Measurements from ENCODE around the gene SPEG.

SPEG gene

DNA sequence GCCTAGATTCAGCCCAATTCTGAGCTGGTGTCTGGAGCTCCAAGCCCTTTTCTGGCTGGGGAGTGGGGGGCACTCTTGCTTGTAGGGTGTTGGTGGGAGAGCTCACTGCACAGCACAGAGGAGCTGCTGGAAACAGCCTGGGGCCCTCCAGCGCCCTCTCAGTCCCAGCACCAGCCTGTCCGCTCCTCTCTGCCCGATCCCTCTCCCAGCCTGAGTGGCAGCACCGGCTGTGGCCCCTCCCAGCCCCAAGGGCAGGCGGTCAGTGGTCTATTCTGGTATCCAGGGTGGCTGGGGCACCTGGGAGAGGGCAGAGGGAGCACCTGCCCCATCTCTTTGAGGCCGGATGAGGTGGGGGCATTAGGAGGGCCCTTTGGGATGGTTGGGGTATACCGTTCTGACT is 29.7 kb upstream of the SPEG start:
- TF ChIP-seq TAF1 (IDR thresholded peaks at IDR 0.05; ENCODE audit: low read depth) (no peak), NFIC (IDR thresholded peaks at IDR 0.05) (no peak), ZBTB7A (IDR thresholded peaks at IDR 0.05; ENCODE audit: low read depth) (no peak), TCF12 (IDR thresholded peaks at IDR 0.05; ENCODE audit: low read depth) (no peak), EGR1 (IDR thresholded peaks at IDR 0.05) (no peak), EP300 (IDR thresholded peaks at IDR 0.05; ENCODE audit: borderline replicate concordance) (no peak), YY1 (IDR thresholded peaks at IDR 0.05; ENCODE audit: low read depth) (no peak), CREB1 (IDR thresholded peaks at IDR 0.05; ENCODE audit: low read depth) (no peak), FOXM1 (IDR thresholded peaks at IDR 0.05; ENCODE audit: borderline replicate concordance, low read depth) (no peak)
- TF ChIP-seq, protein P1, sequence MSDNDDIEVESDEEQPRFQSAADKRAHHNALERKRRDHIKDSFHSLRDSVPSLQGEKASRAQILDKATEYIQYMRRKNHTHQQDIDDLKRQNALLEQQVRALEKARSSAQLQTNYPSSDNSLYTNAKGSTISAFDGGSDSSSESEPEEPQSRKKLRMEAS (IDR thresholded peaks at IDR 0.05) = no peak
- TF ChIP-seq, protein P2, sequence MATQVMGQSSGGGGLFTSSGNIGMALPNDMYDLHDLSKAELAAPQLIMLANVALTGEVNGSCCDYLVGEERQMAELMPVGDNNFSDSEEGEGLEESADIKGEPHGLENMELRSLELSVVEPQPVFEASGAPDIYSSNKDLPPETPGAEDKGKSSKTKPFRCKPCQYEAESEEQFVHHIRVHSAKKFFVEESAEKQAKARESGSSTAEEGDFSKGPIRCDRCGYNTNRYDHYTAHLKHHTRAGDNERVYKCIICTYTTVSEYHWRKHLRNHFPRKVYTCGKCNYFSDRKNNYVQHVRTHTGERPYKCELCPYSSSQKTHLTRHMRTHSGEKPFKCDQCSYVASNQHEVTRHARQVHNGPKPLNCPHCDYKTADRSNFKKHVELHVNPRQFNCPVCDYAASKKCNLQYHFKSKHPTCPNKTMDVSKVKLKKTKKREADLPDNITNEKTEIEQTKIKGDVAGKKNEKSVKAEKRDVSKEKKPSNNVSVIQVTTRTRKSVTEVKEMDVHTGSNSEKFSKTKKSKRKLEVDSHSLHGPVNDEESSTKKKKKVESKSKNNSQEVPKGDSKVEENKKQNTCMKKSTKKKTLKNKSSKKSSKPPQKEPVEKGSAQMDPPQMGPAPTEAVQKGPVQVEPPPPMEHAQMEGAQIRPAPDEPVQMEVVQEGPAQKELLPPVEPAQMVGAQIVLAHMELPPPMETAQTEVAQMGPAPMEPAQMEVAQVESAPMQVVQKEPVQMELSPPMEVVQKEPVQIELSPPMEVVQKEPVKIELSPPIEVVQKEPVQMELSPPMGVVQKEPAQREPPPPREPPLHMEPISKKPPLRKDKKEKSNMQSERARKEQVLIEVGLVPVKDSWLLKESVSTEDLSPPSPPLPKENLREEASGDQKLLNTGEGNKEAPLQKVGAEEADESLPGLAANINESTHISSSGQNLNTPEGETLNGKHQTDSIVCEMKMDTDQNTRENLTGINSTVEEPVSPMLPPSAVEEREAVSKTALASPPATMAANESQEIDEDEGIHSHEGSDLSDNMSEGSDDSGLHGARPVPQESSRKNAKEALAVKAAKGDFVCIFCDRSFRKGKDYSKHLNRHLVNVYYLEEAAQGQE (IDR thresholded peaks at IDR 0.05; ENCODE audit: low read depth) = no peak

DNA sequence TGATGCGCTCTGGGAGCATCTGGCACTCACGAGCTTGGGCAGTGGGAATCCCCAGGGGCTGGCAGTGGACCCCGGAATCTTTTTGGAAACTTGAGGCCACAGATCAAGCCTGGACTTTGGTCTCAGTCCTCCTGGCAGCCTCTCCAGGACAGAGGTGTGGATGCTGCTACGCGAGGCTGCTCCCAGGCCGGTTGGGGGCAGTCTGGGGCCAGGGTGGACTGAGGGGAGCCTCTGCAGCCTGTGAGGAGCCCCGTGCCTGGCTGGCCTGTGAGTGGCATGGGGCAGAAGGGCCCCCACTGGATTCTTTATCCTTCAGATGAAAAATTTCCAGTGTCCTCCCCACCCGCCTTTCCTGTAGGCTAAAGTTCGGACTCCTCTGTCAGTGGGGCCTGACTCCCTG is 29.2 kb upstream of the SPEG start:
- TF ChIP-seq RAD21 (IDR thresholded peaks at IDR 0.05; ENCODE audit: low read depth) (no peak), YY1 (IDR thresholded peaks at IDR 0.05; ENCODE audit: low read depth) (no peak), CREB1 (IDR thresholded peaks at IDR 0.05; ENCODE audit: low read depth) (no peak), FOXM1 (IDR thresholded peaks at IDR 0.05; ENCODE audit: borderline replicate concordance, low read depth) (no peak), TCF12 (IDR thresholded peaks at IDR 0.05; ENCODE audit: low read depth) (no peak), TEAD4 (IDR thresholded peaks at IDR 0.05) (no peak), CEBPB (IDR thresholded peaks at IDR 0.05) (no peak), NFIC (IDR thresholded peaks at IDR 0.05) (no peak), EGR1 (IDR thresholded peaks at IDR 0.05) (no peak), TAF1 (IDR thresholded peaks at IDR 0.05; ENCODE audit: low read depth) (no peak), ZBTB7A (IDR thresholded peaks at IDR 0.05; ENCODE audit: low read depth) (no peak), EP300 (IDR thresholded peaks at IDR 0.05; ENCODE audit: borderline replicate concordance) (no peak)
- TF ChIP-seq, protein P2 (IDR thresholded peaks at IDR 0.05; ENCODE audit: low read depth) = no peak
- TF ChIP-seq, protein P1 (IDR thresholded peaks at IDR 0.05) = no peak
- TF ChIP-seq, protein P3, sequence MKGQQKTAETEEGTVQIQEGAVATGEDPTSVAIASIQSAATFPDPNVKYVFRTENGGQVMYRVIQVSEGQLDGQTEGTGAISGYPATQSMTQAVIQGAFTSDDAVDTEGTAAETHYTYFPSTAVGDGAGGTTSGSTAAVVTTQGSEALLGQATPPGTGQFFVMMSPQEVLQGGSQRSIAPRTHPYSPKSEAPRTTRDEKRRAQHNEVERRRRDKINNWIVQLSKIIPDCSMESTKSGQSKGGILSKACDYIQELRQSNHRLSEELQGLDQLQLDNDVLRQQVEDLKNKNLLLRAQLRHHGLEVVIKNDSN (IDR thresholded peaks at IDR 0.05) = no peak

DNA sequence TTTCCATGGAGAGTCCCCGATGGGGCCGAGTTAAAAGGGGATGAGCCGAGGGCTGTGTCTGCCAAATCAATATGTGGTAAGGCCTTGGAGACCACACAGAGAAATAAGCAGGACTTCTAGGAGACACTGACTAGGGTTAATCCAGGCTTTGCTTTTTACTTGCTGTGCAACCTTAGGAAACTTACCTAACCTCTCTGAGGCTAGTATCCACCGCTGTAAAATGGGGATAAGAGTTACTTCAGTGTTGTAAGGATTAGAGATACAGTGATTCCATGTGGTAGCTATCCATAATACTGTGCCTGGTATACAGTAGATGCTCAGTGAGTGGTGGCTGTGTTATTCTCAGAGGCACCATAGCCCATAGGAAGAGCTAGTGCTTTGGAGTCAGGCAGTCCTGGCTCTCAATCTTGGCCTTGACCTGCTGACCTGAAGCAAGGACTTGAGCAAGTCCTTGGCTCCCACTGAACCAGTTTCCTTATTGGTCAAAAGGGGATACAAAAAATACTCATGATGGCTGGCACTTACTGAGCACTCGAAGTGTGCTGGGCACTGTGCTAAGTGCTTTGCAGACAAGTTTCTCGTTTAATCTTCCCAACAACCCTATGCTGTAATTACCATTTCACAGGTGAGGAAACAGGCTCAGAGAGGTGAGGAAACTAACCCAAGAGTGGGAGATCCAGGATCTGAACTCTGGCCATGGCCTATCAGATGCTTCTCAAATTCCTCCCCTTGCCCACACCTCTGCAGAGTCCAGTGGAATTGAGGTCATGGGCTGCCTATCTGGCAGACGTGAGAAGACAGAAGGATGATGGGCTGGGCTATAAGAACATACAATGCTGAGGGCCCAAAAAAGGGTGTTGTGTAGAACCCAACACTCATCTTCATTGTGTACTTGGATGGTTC is 28.4 kb upstream of the SPEG start:
- TF ChIP-seq CREB1 (IDR thresholded peaks at IDR 0.05; ENCODE audit: low read depth) (no peak), EGR1 (IDR thresholded peaks at IDR 0.05) (no peak)
- TF ChIP-seq, protein P3 (IDR thresholded peaks at IDR 0.05) = no peak
- TF ChIP-seq, protein P1 (IDR thresholded peaks at IDR 0.05) = no peak

DNA sequence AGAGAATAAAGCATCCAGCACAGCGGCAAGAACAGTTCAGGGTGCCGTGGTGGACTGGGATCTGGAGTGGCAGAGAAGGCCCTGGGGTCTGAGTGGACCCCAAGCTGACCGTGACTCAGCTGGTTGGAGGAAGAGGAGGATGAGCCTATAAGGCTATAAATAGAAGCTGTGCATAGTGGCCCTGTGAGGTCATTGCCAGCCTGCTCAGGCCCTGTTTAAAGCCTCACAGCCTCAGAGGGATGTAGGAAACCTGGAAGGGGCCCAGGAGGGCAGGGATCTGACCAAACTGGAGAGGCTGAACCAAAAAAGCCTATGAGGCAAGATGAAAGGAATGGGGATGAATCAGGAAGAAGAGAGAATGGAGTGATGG is 27.8 kb upstream of the SPEG start:
- TF ChIP-seq YY1 (IDR thresholded peaks at IDR 0.05; ENCODE audit: low read depth) = no peak
- no peak for TF ChIP-seq TCF12 (IDR thresholded peaks at IDR 0.05; ENCODE audit: low read depth)
- TF ChIP-seq RAD21 (IDR thresholded peaks at IDR 0.05; ENCODE audit: low read depth) = no peak
- no peak for TF ChIP-seq EGR1 (IDR thresholded peaks at IDR 0.05)
- TF ChIP-seq, protein P3 (IDR thresholded peaks at IDR 0.05) = no peak
- no peak for TF ChIP-seq TEAD4 (IDR thresholded peaks at IDR 0.05)
- TF ChIP-seq, protein P2 (IDR thresholded peaks at IDR 0.05; ENCODE audit: low read depth) = no peak
- TF ChIP-seq, protein P1 (IDR thresholded peaks at IDR 0.05) = no peak
- no peak for TF ChIP-seq ZBTB7A (IDR thresholded peaks at IDR 0.05; ENCODE audit: low read depth)
- TF ChIP-seq CREB1 (IDR thresholded peaks at IDR 0.05; ENCODE audit: low read depth) = no peak
- no peak for TF ChIP-seq NFIC (IDR thresholded peaks at IDR 0.05)
- TF ChIP-seq EP300 (IDR thresholded peaks at IDR 0.05; ENCODE audit: borderline replicate concordance) = no peak
- no peak for TF ChIP-seq FOXM1 (IDR thresholded peaks at IDR 0.05; ENCODE audit: borderline replicate concordance, low read depth)
- no peak for TF ChIP-seq CEBPB (IDR thresholded peaks at IDR 0.05)
- TF ChIP-seq TAF1 (IDR thresholded peaks at IDR 0.05; ENCODE audit: low read depth) = no peak
